ENCODE results near the gene CDKN1C.

DNA sequence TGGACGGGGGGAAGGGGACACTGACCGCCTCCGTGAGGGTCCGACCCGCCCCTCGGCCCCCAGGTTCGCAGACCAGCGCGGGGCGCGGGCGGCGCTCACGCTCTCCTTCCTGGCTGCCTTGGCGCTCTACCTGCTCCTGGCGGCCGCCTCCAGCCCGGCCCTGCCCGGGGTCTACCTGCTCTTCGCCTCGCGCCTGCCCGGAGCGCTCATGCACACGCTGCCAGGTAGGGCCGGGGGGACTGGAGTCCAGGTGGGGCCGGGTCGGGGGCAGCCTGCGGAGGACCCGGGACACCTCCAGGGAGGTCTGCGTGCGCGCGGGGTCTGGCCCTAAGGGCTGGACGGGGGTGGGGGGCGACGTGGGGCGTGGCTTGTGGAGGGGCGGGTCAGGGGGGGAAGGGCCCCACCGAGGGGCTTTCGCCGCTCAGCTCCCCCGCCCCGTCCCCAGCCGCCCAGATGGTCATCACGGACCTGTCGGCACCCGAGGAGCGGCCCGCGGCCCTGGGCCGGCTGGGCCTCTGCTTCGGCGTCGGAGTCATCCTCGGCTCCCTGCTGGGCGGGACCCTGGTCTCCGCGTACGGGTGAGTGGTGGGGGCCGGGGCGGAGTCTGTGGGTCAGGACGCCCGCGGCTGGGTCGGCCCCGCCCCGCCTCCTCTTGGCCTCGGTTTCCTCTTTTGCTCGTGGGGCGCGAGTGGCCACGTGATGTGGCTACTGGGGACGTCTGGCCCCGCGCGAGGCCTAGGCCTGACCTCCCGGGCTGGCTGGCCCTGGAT, 23.7 kb upstream of the CDKN1C start:
- TF ChIP-seq POLR2A (IDR thresholded peaks at IDR 0.05; ENCODE audit: low read depth, low read length) (no peak), POLR2AphosphoS5 (IDR thresholded peaks at IDR 0.05; ENCODE audit: low read depth, low read length) (no peak)
